Measurements from ENCODE around the gene HOXA6. TPM values are rescaled to one million over a fixed set of nuclear protein-coding genes. Genes with fewer than 3 reads are reported as not detected.

The HOXA6 gene
- polyA plus RNA-seq (ENCODE audit: insufficient read length in 3 of 3) = 10 to 100 TPM; 24.6 to 48.9 (median 36.8) TPM
- long read RNA-seq, donor 1, partial matches to known transcripts = 0 of 1 reads
- long read RNA-seq, donor 1, other reads (novel, unspliced or antisense) = 0 of 1 reads
- long read RNA-seq, donor 2, transcript HOXA6-201 (2 exons, 989 nt) = major isoform, 9 of 31 reads
- long read RNA-seq, donor 2, partial matches to known transcripts = 21 of 31 reads
- long read RNA-seq, donor 2, other reads (novel, unspliced or antisense) = 0 of 31 reads
- long read RNA-seq, donor 3, partial matches to known transcripts = 0 of 6 reads
- long read RNA-seq, donor 3, other reads (novel, unspliced or antisense) = 0 of 6 reads
- long read RNA-seq, donor 4, partial matches to known transcripts = 0 of 4 reads
- long read RNA-seq, donor 4, other reads (novel, unspliced or antisense) = 0 of 4 reads
- long read RNA-seq, donor 5 = 0 reads
- long read RNA-seq, donor 6, transcript HOXA6-201 (2 exons, 989 nt) = major isoform, 8 of 8 reads
- long read RNA-seq, donor 6, partial matches to known transcripts = 0 of 8 reads
- long read RNA-seq, donor 6, other reads (novel, unspliced or antisense) = 0 of 8 reads
- long read RNA-seq, donor 7, partial matches to known transcripts = 0 of 4 reads
- long read RNA-seq, donor 7, other reads (novel, unspliced or antisense) = 0 of 4 reads
- long read RNA-seq, donor 8 = 0 reads
- long read RNA-seq, donor 9, partial matches to known transcripts = 0 of 3 reads
- long read RNA-seq, donor 9, other reads (novel, unspliced or antisense) = 0 of 3 reads
- long read RNA-seq, donor 10, partial matches to known transcripts = 0 of 3 reads
- long read RNA-seq, donor 10, other reads (novel, unspliced or antisense) = 0 of 3 reads
- long read RNA-seq, donor 11, partial matches to known transcripts = 7 of 17 reads
- long read RNA-seq, donor 11, other reads (novel, unspliced or antisense) = 6 of 17 reads
- long read RNA-seq, donor 12, partial matches to known transcripts = 0 of 3 reads
- long read RNA-seq, donor 12, other reads (novel, unspliced or antisense) = 0 of 3 reads
- long read RNA-seq, donor 13 = 0 reads
- long read RNA-seq, donor 14, partial matches to known transcripts = 0 of 1 reads
- long read RNA-seq, donor 14, other reads (novel, unspliced or antisense) = 0 of 1 reads
- long read RNA-seq, donor 15, transcript HOXA6-201 (2 exons, 989 nt) = major isoform, 7 of 7 reads
- long read RNA-seq, donor 15, partial matches to known transcripts = 0 of 7 reads
- long read RNA-seq, donor 15, other reads (novel, unspliced or antisense) = 0 of 7 reads
- long read RNA-seq, donor 16, transcript HOXA6-201 (2 exons, 989 nt) = major isoform, 16 of 43 reads
- long read RNA-seq, donor 16, partial matches to known transcripts = 17 of 43 reads
- long read RNA-seq, donor 16, other reads (novel, unspliced or antisense) = 7 of 43 reads

DNA sequence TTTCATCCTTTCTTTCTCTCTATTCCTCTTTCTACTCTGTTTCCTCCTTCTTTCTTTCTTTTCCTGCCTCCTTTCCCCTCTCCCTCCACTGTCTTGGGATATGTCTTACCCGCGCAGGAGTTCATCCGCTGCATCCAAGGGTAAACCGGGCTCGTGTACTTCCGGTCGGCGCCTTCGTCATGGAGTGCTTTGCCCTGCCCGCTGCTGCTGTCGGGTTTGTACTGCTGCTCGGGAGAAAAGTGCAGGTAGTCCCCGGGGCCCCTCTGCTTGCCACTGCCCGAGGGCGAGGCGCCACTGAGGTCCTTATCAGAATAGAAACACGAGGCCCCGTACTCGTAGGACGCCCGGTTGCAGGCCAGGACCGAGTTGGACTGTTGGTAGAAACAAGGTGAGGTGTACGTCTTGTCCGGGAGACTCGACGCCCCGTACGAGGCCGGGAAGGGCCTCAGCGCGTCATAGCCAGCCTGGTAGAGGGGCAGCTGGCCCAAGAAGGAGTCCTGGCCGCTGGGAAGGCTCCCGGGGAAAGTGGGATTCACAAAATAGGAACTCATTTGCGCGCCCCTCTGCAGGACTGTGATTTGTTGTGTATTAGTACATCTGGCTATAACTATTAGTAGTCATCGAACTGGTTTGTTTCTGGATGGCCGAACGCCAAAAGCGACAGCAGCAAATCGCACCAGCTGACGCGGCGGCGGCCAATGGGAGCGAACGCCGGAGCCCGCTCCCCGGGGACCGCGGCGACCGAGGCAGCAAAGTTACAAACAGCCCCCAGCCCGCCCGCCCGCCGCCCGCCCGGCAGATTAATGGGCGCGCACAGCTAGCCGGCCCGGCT lies at the start of gene HOXA6:
TSS of gene HOXA6 (minus strand) at position 576 of the 832 bp plus-strand sequence. CDS start at position 551, 25 bp downstream.
- no peak for DNase-seq (ENCODE audit: extremely low read depth in 1 of 11, low read depth in 9 of 11, low spot score in 4 of 11)

DNA sequence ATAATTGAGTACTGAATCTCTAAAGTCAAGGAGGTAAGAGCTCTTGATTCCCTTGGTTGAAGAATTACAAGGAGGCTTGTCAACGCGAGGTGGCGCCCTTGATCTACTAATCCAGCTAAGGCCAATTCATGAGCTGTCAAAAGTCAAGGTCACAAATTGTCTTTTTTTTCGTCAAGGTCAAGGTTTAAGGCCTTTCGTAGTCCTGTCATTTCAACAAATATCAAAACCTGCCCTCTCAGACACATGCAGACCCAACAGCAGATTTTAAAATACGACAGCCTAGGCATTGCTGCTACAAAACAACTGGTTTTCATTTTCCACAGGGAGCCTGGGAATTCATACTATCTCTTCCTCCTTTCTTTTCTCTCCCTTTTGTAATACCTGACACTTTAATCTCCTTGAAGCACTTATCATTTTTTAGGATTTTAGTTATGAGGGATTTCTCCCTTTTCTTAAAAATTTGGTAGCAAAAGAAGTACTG lies 48.8 kb upstream of the HOXA6 start:
- DNase-seq (ENCODE audit: extremely low read depth in 1 of 11, low read depth in 9 of 11, low spot score in 4 of 11) = peak in 3 of 11 donors; percentile 75 to 84 (median 78)

DNA sequence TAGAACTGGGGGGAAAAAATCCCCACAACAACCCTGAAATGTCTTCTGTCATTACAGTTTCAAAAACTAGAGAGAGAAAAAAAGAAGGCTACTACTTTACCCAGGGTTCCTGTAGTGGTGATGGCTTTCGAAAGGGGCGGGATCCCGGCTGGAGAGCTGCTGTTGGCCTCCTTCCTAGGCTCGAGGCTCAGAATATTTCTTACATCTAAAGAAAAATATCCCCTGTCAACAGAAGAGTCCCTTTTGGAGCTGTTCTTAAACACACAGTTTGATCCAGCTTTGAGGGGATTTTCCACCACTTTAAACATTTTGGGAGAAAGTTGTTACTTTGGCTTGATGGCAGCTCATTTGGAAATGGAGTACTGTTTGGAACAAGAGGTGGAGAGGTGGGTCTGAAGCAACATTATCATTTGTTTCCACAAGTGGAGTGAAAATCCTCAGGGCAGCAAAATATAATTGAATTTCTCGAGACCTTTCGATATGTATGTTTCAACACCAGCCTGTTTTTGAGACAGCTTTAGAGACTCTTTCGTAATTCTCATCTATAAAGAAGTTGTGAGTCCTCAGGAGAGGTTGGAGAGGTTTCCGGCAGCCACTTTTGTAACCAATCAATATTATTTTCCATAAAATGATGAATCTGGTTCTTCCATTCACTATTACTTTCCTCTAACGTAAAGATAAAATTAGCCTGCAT lies 47.3 kb upstream of the HOXA6 start:
- DNase-seq (ENCODE audit: extremely low read depth in 1 of 11, low read depth in 9 of 11, low spot score in 4 of 11) = peak in 1 of 11 donors; percentile 17

DNA sequence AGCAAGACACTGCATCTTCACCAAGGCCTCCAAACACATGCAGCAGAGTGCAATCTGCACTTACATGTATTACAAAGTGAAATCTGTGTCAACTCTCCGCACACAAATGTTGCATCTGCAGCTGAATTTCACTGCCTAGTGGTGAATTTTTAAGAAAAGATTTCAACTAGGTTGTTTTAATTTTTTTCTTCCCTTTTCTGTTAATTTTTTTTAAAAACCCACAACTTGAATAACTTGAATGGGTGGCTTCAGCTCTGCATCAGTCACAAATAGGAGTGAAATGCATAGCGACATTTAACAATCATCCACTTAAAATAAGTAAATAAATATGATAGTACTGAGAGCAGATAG lies 46.4 kb upstream of the HOXA6 start:
- no peak for DNase-seq (ENCODE audit: extremely low read depth in 1 of 11, low read depth in 9 of 11, low spot score in 4 of 11)

DNA sequence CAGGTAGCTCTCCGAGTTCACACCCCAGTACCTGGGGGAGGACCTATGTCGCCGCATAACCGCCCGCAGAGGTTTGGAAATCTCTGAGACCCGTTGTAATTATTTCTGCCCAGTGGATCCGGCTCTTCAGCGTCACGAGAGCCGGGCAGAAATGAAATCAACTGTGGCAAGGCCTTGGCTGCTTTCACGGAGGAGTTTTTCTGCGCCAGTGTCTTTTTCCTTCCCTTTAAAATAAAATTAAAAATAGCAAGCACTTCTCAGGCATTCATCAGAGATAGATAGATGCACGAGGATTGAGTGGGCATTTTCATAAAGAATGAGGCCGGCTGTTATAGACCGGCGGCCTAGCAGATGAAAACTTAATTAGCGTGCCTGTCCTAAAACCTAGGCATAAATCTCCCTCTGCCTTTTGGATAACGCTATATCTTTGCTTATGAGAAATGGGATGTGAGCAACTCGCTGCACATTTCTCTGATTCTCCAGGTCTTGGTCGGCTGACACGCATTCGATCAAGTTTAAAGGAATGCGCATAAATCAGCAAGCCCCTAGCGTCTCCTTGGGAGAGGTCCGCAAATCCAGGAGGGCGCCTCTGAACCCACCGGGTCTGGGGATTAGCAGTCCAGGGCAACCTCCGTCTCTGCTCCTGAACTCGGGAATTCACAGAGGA lies 45.9 kb upstream of the HOXA6 start:
- DNase-seq (ENCODE audit: extremely low read depth in 1 of 11, low read depth in 9 of 11, low spot score in 4 of 11) = no peak

DNA sequence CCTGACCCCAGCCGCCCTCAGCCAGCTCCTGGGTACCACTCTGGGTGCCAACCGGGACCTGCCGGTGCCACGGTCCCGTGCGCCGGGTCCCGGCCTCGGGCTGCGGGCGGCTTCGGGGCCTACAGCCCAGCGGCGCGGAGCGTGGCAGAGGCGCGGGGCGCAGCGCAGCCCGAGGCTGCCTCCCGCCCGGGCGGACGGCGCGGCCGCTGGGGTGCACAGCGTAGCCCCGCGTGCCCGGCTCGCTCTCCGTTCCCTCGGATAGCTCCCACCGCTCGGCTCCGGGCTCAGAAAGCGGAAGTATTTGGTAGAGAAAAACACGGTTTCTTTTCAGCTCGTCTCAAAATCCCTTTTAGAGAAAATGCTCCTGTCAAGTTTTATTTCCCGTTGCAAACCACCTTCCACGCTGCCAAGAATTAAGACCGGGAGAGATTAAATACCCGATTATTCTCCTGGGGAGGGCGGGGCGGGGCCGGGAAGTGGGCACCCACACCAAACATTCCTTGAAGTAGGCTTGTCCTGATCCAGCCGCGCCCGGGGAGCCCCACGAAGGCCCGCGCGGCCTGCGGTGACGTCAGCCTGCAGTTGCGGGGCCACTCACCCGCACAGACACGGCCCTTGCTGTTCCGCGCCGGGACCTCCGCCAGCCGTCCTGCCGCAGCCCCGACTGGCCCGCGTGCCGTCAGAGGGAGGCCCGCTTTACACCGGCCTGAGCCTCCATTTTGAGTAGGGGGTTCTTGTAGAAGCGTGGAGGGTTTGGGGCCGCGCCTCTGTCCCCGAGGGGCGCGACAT lies 45.2 kb upstream of the HOXA6 start:
- DNase-seq (ENCODE audit: extremely low read depth in 1 of 11, low read depth in 9 of 11, low spot score in 4 of 11) = no peak

DNA sequence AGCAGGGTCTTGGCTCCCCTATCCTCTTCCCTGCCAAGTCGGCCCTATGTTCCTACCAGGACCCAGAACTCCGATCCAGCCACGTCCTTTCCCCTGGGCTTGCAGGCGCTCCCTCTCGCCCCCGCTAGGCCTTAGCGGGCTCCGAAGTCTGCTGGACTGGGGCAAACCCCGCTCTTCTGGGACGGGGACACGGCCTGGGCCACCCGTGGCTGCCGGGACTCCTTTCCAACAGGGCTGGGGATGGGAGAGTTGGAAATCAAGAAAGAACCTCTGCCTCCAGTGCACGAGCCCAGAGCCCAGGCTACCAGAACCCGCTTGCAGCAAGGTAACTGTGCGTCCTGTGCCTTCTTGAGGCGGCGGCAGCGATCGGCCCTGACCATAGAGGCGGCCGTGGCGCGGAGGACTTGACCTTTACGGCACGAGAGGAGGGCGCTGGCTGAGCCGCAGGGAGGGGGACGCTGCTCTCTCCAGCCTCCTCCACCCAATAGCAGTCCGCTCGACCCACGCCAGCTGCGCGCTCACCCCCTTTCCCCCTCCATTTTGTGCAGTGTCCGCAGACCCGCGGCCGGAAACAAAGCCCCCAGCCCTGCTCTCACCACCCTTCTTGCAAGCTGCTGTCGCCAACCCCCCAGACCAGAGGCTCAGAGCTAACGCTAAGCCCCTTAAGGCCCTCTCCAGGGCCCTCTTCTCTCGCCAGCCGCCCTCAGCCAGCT lies 44.4 kb upstream of the HOXA6 start:
- no peak for DNase-seq (ENCODE audit: extremely low read depth in 1 of 11, low read depth in 9 of 11, low spot score in 4 of 11)

DNA sequence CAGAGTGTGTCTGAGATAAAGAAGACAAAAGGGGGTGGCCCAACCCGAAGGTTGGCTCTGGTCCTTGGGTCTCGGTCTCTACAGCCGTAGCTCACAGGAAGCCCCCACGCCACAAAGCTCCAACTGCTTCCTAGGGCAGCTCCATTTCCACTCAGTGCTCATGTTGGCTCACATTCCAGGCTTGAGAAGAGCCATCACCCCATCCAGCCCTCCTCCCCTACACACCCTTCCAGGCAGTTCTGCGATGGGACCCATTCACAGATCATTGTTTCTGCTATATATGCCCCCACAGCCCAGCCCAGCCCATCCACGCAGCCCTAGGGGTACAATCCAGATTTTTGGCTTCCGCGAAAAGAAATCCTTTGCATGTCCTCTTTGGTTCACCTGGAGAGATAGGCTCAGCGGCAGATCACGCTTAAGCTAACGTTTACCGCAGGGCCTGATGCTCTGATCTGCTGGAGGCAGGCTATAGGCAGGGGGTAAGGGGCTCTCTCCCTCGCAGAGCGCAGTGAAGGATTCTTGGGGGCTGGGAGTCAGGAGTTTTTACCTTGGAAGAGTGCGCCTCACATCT lies 43.7 kb upstream of the HOXA6 start:
- DNase-seq (ENCODE audit: extremely low read depth in 1 of 11, low read depth in 9 of 11, low spot score in 4 of 11) = no peak

DNA sequence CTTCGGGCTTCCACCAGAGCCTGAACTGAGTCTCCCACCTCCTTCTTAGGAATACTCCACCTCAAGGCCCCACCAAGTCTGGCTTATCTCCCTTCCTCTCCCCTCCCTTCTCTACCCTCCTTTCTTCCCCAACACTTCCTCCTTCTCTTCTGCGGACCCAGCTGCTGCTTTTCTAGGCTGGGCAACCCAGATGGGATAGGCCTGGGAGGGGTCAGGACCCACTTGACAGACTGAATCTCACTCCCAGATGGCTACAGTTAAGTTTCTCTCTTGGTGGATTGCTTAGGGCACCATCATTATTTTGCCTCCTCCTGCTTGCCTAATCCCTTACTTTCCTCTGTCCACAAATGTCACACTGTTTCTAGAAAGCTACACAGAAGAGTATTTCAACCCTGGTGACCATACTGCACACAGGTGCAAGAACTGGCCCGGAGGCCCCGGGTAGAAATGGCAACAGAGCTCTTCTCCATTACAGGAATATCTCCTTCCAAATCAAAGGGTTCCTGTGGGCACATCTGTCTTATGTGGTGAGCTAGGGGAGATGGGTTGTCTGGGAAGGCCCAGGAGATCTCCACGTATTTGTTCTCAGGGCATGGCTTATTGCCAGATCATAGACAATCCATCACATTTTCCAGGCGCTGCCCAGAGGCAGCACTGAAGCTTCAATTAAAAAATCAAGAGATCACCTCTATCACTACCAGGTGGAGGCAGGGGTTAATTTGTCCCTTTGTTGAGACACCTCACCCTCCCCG lies 42.6 kb upstream of the HOXA6 start:
- DNase-seq (ENCODE audit: extremely low read depth in 1 of 11, low read depth in 9 of 11, low spot score in 4 of 11) = no peak

DNA sequence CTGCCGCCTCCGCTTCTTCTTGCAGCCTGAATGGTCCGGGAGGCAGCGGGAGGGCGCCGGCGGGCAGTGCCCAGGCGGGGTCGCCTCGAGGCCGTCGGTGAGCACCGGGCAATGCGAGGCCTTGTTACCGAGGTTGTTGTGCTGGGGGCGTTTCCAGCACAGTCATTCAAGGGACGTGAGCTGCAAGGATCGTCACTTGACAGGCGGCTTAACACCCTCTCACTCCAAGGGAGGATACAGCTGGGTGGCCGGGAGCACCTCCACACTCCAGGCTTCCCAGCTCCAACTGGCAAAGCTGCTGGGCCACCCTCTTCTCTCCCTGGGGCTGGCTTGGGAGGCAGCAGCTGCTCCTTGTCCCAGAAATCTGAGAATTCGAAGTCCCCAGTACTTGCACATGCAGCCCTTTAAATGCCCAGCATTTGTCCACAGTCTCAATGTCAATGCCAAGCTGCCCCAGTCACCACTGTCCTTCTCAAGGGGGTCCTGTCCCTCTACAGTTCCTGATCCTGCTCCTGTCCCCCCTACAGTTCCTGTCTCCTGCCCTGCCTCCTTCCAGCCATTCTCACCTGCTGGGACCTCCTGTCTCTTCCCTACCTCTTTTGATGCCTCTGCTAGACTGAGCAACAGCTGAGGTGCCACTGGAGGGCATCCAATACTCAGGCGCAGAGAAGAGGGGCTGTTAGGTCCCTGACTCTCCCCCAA lies 41.9 kb upstream of the HOXA6 start:
- peak in 2 of 11 donors; percentile 81 to 86 for DNase-seq (ENCODE audit: extremely low read depth in 1 of 11, low read depth in 9 of 11, low spot score in 4 of 11)

DNA sequence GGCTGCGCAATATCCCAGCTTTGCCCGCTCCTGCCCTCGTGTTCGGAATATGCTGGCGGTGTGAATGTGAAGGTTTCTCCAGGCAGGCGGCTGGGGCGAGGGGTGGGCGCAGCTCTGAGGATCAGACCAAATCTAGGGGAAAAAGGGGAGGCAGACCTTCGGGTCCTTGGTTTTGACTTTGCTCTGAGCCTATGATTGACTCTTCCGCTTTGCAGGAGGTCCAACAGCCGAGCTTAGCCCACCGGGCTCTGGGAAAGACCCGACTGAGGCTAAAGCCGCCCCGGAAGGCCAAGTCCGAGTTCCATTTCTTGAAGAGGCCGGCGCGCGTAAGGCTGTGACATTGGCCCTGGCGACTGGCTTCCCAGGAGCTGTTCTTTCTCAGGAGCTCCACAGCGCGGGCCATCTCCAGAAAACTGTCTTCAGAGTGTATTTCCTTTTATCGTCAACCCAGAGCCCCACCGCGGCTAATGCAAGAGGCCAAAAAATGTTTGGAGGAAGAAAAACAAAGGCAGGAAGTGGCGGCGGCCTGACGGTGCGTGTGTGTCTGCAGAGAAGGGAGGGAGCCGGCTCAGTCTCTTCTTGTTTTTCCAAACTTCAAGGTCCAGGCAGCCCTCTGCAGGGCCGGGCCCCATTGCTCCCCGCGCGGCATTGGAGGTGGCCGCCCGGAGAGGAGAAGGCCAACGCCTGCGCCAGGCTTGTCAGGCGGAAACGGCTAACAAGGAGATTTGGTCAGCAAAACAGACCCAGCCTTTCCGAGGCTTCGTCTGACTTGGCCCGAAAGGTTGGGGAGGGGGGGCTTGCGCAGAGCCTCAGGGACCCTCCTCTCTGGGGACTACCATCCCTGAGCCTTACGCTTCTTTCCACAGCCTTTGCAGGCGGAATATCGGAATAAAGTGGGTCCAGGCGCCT lies 41.1 kb upstream of the HOXA6 start:
- DNase-seq (ENCODE audit: extremely low read depth in 1 of 11, low read depth in 9 of 11, low spot score in 4 of 11) = no peak

DNA sequence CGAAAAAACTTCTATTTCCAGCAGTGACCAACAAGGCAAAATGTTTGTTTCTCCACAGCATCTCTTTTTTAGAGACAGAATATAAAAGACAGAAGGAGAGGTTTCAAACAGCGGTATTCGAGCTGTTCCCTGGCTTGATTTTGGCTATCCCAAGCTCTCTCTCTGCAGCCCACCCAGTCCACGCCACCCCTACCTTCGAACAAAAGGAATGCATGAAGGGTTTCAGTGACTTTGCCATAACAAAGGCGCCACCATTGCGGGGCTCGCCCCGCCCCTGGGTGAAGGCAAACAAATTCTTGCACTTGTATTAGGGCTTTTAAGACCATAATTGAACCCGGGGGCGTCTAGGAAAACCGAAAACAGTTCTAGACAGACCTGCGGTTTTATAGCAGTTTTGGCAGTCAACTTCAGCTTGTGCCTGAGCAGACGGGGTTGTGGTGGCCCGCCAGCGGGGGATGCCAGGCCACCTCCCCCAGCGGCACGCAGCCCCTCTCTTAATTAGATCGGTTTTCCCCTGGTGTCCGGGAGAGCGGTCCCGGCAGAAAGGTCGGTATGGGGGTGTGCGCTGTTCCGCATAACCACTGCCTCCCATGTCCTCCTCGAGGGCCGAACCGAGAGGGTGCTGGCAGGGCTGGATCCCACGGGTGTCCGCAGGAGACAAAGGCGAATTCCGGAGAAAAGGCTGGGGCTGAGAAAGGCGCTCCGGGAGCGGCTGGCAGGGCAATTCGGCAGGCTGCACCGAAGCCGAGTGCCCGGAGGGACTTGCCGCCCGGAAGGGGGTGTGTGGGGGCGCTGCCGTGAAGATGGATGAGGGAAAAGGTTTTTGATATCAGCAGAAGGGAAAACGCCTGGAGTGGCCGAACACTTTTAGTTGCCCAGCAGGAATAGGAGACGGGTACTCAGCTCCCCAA lies 40.2 kb upstream of the HOXA6 start:
- DNase-seq (ENCODE audit: extremely low read depth in 1 of 11, low read depth in 9 of 11, low spot score in 4 of 11) = no peak
